OCI-LY3 (cell line): ENCODE results near the gene ZNF366.
A peak's percentile ranks its signal among the peaks of the same experiment; 100 is the strongest.

Experiments used
- H2AFZ ChIP-seq: fragments of 200-600, 300-600 bp; shearing (Covaris generic); 2 replicates; pipeline ENCODE4 v1.6.0; 2014; ENCODE audit warnings: antibody characterized with exemption, low read depth, low read length
- H3K27ac ChIP-seq: fragments of 200-600, 300-600 bp; sonication (generic); 2 replicates; pipeline ENCODE4 v1.5.1; 2014; ENCODE audit warnings: mild to moderate bottlenecking, low read length, moderate library complexity, mixed read lengths
- H3K27me3 ChIP-seq: fragments of 200-600, 300-600 bp; sonication (generic); 2 replicates; pipeline ENCODE4 v1.6.1; 2014; ENCODE audit warnings: low read depth, low read length, mixed read lengths
- H3K36me3 ChIP-seq: fragments of 200-600, 300-600 bp; sonication (generic); replicated peaks from 2 replicates; pipeline ENCODE3; 2014; ENCODE audit warnings: low read depth, low read length, mixed read lengths
- H3K4me1 ChIP-seq: fragments of 300-600, 200-600 bp; sonication (generic); 2 replicates; pipeline ENCODE4 v1.6.1; 2014; ENCODE audit warnings: low read length, mixed read lengths
- H3K4me2 ChIP-seq: fragments of 200-600, 300-600 bp; sonication (generic); 2 replicates; pipeline ENCODE4 v1.6.1; 2014; ENCODE audit warnings: low read length, mixed read lengths
- H3K4me3 ChIP-seq: fragments of 300-600, 200-600 bp; sonication (generic); 2 replicates; pipeline ENCODE4 v1.5.1; 2014; ENCODE audit warnings: antibody characterized with exemption, mild to moderate bottlenecking, low read length, moderate library complexity
- H3K79me2 ChIP-seq: fragments of 300-600, 200-600 bp; shearing (Covaris generic); 2 replicates; pipeline ENCODE4 v1.6.1; 2014; ENCODE audit warnings: mild to moderate bottlenecking, low read length, mixed read lengths
- H3K9ac ChIP-seq: fragments of 300-600, 200-600 bp; shearing (Covaris generic); 2 replicates; pipeline ENCODE4 v1.6.0; 2014; ENCODE audit warnings: mild to moderate bottlenecking, low read length, moderate library complexity
- H3K9me3 ChIP-seq: fragments of 200-600, 300-600 bp; shearing (Covaris generic); 2 replicates; pipeline ENCODE4 v1.6.1; 2014; ENCODE audit warnings: low read length, mixed read lengths; ENCODE audit not compliant: insufficient read depth
- H4K20me1 ChIP-seq: fragments of 200-600, 300-600 bp; sonication (generic); 2 replicates; pipeline ENCODE4 v1.6.1; 2016; ENCODE audit warnings: low read length, mixed read lengths; ENCODE audit not compliant: insufficient read depth
- CTCF ChIP-seq: fragments of 200-600, 300-600 bp; sonication (generic); IDR thresholded peaks from 2 replicates; pipeline ENCODE4 v1.5.1; 2014; ENCODE audit warnings: antibody characterized with exemption, low read length, low read depth
- EZH2phosphoT487 ChIP-seq: fragments of 200-600 bp; shearing (Covaris generic); IDR thresholded peaks from 2 replicates; pipeline ENCODE4 v1.6.1; 2018; ENCODE audit warnings: antibody characterized with exemption, mixed run types, low read depth

The ZNF366 gene

GRCh38 chr5:72509401-72509800 is 2.2 kb upstream of the ZNF366 start:
- no peaks in the 10 kb centered on the region for H4K20me1 ChIP-seq
- H3K79me2 ChIP-seq: no peaks in the 10 kb centered on the region
- peaks cover 25% of the 10 kb centered on the region for H3K4me1 ChIP-seq
- H3K9me3 ChIP-seq: no peaks in the 10 kb centered on the region
- no peak overlapping the region for H3K27ac ChIP-seq
- H3K4me2 ChIP-seq: no peak overlapping the region
- no peaks in the 10 kb centered on the region for H3K36me3 ChIP-seq
- H3K9ac ChIP-seq: no peak overlapping the region
- H2AFZ ChIP-seq: no peak overlapping the region
- peaks cover 17% of the 10 kb centered on the region for H3K27me3 ChIP-seq
- no peak overlapping the region for H3K4me3 ChIP-seq
- no peak for TF ChIP-seq EZH2phosphoT487
- TF ChIP-seq CTCF: no peak

GRCh38 chr5:72508241-72509170 is 1.3 kb upstream of the ZNF366 start:
- Histone ChIP-seq H3K27me3 (peaks cover 15% of the 10 kb centered on the region), H3K9me3 (no peaks in the 10 kb centered on the region), H3K4me1 (peaks cover 25% of the 10 kb centered on the region), H3K36me3 (no peaks in the 10 kb centered on the region), H2AFZ (peak overlapping the region; percentile 54; the same call in 1 of the 2 replicates), H3K79me2 (no peaks in the 10 kb centered on the region), H3K9ac (no peak overlapping the region), H3K4me2 (peak overlapping the region; percentile 68), H4K20me1 (no peaks in the 10 kb centered on the region), H3K27ac (peak overlapping the region; percentile 44; the same call in 1 of the 2 replicates), H3K4me3 (peak overlapping the region; percentile 30; the same call in 1 of the 2 replicates)
- no peak for TF ChIP-seq EZH2phosphoT487
- no peak for TF ChIP-seq CTCF

DNA sequence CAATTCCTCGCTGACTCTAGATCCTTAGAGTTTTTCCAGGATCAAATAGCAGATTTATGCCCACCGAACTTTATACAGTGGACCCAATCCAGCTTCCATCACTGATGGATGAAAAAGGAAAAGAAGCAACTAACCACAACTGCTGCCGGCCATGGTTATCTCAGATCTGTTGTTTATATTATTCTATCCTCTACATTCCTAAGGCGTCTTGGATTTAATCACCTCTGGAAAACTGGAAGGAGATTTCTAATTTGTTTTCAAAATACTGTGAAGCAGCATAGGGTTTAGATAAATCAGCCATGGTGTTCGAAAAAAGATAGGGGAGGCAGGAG is 663 bp upstream of the ZNF366 start:
- no peak for TF ChIP-seq CTCF
- no peak for TF ChIP-seq EZH2phosphoT487
- Histone ChIP-seq H3K27me3 (peaks cover 10% of the 10 kb centered on the region), H3K9me3 (no peaks in the 10 kb centered on the region), H3K9ac (0 out of 2 replicates have a peak overlapping the region, but pooled peaks have one; percentile 15), H4K20me1 (no peaks in the 10 kb centered on the region), H2AFZ (peak overlapping the region; percentile 54; the same call in 1 of the 2 replicates), H3K79me2 (no peaks in the 10 kb centered on the region), H3K4me1 (peaks cover 25% of the 10 kb centered on the region), H3K4me2 (peak overlapping the region; percentile 68), H3K36me3 (no peaks in the 10 kb centered on the region), H3K27ac (peak overlapping the region; percentile 44; the same call in 1 of the 2 replicates), H3K4me3 (peak overlapping the region; percentile 30; the same call in 1 of the 2 replicates)

- Histone ChIP-seq H3K4me1 (peaks cover 25% of the 10 kb centered on the region), H3K9ac (no peak overlapping the region)
These were observed 1.1 kb downstream of the ZNF366 start for GRCh38 chr5:72506158-72506549.

More at GRCh38 chr5:72506158-72506549, 1.1 kb downstream of the ZNF366 start:
- Histone ChIP-seq H4K20me1 (no peaks in the 10 kb centered on the region), H3K4me2 (no peak overlapping the region), H3K4me3 (no peak overlapping the region), H3K27ac (no peak overlapping the region), H3K27me3 (peaks cover 10% of the 10 kb centered on the region), H2AFZ (no peak overlapping the region), H3K36me3 (no peaks in the 10 kb centered on the region), H3K79me2 (no peaks in the 10 kb centered on the region), H3K9me3 (no peaks in the 10 kb centered on the region)
- no peak for TF ChIP-seq EZH2phosphoT487
- no peak for TF ChIP-seq CTCF
